BJ (cell line): ENCODE measurements around the gene MRPL36. TPM values are rescaled to one million over a fixed set of nuclear protein-coding genes. Genes with fewer than 3 reads are reported as not detected.

Experiments used
- CTCF ChIA-PET: fragments of 350-600 bp; formaldehyde crosslinking; extraction: SDS; loops from one replicate; lab custom pipeline; 2021; ENCODE audit warnings: antibody characterized with exemption, inconsistent platforms; lab: Yijun Ruan, JAX
- POLR2A ChIA-PET: fragments of 300-600 bp; sonication (Branson Sonifier 250); formaldehyde crosslinking; extraction: SDS; loops from one replicate; lab custom pipeline; 2021; ENCODE audit warnings: antibody characterized with exemption; lab: Charles Lee
- DNase-seq: peaks from one replicate; pipeline ENCODE4 v3.0.0-alpha.2; 2011; ENCODE audit warnings: low read depth
- H3K27me3 ChIP-seq: 2 replicates; pipeline ENCODE4 v1.6.0; 2011; ENCODE audit warnings: low read length; ENCODE audit not compliant: control insufficient read depth, insufficient read depth
- H3K36me3 ChIP-seq: 2 replicates; pipeline ENCODE4 v1.5.1; 2011; ENCODE audit warnings: low read length; ENCODE audit not compliant: control insufficient read depth, insufficient read depth
- H3K4me3 ChIP-seq: 2 replicates; pipeline ENCODE4 v1.5.1; 2011; ENCODE audit warnings: low read depth, mild to moderate bottlenecking, control low read depth, low read length
- CTCF ChIP-seq: IDR thresholded peaks from 2 replicates; pipeline ENCODE4 v1.5.1; 2011; ENCODE audit warnings: low read depth, mild to moderate bottlenecking, control low read depth, inconsistent platforms, low read length, moderate library complexity; ENCODE audit not compliant: insufficient read depth
- polyA plus RNA-seq: library from polyadenylated mRNA; depleted of rRNA; stranded (reverse); fragments of >200 nt; gene quantifications from 2 replicates; pipeline ENCODE4 v1.2.3, GENCODE V29; 2011

MRPL36 gene
- polyA plus RNA-seq, 1 experiment: 67.9 TPM

GRCh38 chr5:1831677-1832313 lies 32.2 kb upstream of the MRPL36 start:
- no peak overlapping the region for H3K4me3 ChIP-seq
- ChIA-PET POLR2A (no interaction called here), CTCF (interaction anchor here (1.7 kb wide), 1 partner anchor 68 kb away, joined by 4 read pairs; no protein-coding TSS in a partner anchor)
- DNase-seq: peak; percentile 2
- no peak for TF ChIP-seq CTCF
- H3K27me3 ChIP-seq: peaks cover 4% of the 10 kb centered on the region; the same call in 1 of the 2 replicates
- H3K36me3 ChIP-seq: no peaks in the 10 kb centered on the region

- no peak for DNase-seq
- ChIA-PET CTCF (interaction anchor here (1.7 kb wide), 1 partner anchor 67 kb away, joined by 4 read pairs; no protein-coding TSS in a partner anchor), POLR2A (no interaction called here)
- no peak for TF ChIP-seq CTCF
- Histone ChIP-seq H3K27me3 (peaks cover 4% of the 10 kb centered on the region; the same call in 1 of the 2 replicates), H3K4me3 (no peak overlapping the region), H3K36me3 (no peaks in the 10 kb centered on the region)
These were observed 31.6 kb upstream of the MRPL36 start for GRCh38 chr5:1831257-1831656.

DNA sequence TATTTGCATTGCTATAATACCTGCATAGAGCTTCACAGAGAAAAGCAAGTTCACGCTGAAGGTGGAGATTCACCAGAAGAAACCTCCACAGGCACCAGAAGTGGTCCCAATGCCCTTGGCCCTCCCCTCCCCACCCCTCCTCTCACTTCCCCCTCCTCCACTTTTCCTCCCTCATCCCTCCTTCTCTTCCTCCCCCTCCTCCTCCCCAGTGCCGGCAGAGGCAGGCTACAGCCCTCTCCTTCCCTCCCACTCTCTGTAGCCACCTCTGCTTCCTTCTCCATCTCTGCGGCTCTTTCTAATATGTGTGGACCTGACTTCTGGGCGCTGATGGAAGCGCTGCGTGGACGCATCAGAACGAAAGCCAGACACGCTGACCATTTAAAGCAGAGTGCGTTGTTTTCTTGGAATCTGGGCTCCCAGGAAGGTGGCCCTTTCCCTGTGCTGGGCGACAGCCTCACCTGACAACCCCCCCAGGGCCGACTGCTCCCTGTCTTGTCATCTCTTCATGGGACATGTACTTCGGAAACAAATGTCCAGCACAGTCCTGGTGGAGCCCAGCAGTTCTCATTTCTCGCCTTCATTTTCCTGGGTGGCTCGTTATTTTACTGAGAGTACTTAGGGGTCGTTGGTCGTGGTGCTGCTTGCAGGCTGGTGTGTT lies 31.1 kb upstream of the MRPL36 start:
- ChIA-PET POLR2A (no interaction called here), CTCF (interaction anchor here (1.7 kb wide), 1 partner anchor 67 kb away, joined by 4 read pairs; no protein-coding TSS in a partner anchor)
- no peak for DNase-seq
- H3K27me3 ChIP-seq: peaks cover 4% of the 10 kb centered on the region; the same call in 1 of the 2 replicates
- no peaks in the 10 kb centered on the region for H3K36me3 ChIP-seq
- TF ChIP-seq CTCF: no peak
- H3K4me3 ChIP-seq: no peak overlapping the region

DNA sequence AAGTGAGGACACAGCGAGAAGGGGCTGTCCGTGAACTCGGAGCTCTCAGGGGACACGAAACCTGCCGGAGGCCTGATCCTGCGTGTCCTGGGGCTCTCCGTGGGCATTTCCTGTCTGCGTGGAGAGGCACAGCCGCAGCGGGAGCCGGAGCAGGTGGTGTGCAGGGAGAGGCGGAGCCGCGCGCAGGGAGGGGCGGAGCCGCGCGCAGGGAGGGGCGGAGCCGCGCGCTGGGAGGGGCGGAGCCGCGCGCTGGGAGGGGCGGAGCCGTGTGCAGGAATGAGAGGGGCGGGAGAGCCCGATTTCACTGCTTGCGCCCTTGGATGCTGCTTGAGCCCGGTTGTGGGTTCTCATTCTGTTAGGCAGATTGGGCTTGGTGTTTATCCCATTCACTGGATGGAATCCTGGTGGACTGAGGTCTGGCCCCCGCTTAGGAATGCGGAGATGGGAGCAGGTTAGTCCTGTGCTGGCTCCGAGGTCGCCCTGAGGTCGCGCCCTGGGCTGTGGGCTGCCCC lies 28.3 kb upstream of the MRPL36 start:
- POLR2A ChIA-PET: no interaction called here
- CTCF ChIA-PET: interaction anchor here (1.0 kb wide), 1 partner anchor 29 kb away, joined by 3 read pairs; no protein-coding TSS in a partner anchor
- DNase-seq: no peak

More for the DNA sequence above, 28.3 kb upstream of the MRPL36 start:
- H3K27me3 ChIP-seq: peaks cover 4% of the 10 kb centered on the region; the same call in 1 of the 2 replicates
- H3K4me3 ChIP-seq: no peak overlapping the region
- no peak for TF ChIP-seq CTCF
- peaks cover 5% of the 10 kb centered on the region for H3K36me3 ChIP-seq
